ENCODE measurements around the gene FARP1.

The FARP1 gene

GRCh38 chr13:98222081-98222554 lies 79.2 kb downstream of the FARP1 start:
- H3K4me3 ChIP-seq (ENCODE audit: low read depth, low read length): no peak overlapping the region
- TF ChIP-seq, protein P1, sequence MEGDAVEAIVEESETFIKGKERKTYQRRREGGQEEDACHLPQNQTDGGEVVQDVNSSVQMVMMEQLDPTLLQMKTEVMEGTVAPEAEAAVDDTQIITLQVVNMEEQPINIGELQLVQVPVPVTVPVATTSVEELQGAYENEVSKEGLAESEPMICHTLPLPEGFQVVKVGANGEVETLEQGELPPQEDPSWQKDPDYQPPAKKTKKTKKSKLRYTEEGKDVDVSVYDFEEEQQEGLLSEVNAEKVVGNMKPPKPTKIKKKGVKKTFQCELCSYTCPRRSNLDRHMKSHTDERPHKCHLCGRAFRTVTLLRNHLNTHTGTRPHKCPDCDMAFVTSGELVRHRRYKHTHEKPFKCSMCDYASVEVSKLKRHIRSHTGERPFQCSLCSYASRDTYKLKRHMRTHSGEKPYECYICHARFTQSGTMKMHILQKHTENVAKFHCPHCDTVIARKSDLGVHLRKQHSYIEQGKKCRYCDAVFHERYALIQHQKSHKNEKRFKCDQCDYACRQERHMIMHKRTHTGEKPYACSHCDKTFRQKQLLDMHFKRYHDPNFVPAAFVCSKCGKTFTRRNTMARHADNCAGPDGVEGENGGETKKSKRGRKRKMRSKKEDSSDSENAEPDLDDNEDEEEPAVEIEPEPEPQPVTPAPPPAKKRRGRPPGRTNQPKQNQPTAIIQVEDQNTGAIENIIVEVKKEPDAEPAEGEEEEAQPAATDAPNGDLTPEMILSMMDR (IDR thresholded peaks at IDR 0.05; ENCODE audit: borderline replicate concordance, insufficient read depth, low read depth, low read length): no peak

DNA sequence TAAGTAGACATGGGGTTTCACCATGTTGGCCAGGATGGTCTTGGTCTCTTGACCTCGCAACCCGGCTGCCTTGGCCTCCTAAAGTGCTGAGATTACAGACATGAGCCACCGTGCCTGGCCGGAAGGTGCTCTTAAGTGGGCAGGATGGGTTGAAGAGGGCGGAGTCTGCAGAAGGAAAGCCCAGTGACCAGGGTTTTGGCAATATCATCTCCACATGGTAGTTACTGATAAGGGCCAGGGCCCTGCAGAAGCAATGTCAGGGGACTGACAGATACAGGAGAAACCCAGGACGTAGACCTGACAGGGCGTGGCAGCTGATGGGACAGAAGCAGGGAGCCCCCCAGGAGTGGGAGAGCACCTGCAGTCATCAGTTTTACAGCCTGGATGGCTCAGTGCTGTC lies 79.9 kb downstream of the FARP1 start:
- TF ChIP-seq, protein P1 (IDR thresholded peaks at IDR 0.05; ENCODE audit: borderline replicate concordance, insufficient read depth, low read depth, low read length): no peak
- H3K4me3 ChIP-seq (ENCODE audit: low read depth, low read length): no peak overlapping the region

DNA sequence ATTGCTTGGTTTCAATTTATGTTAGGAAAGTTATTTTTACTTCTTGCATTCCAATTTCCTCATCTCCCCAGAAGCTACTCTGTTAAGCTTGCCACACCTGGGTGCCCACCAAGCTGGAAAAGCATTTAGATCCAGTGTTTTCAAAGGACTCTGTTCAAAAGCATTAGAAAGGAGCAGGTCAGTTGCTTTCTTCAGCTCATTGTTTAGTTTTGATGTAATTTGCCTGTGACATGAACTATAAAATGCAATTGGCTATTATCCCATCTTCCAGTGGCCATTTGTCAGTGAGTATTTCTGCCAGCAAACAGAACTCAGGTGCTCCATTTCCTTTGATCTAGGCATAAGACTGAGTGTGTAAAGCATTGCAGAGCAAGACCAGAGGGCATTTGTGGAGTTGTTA lies 80.8 kb downstream of the FARP1 start:
- TF ChIP-seq, protein P1 (IDR thresholded peaks at IDR 0.05; ENCODE audit: borderline replicate concordance, insufficient read depth, low read depth, low read length): no peak
- H3K4me3 ChIP-seq (ENCODE audit: low read depth, low read length): no peak overlapping the region

- TF ChIP-seq, protein P1 (IDR thresholded peaks at IDR 0.05; ENCODE audit: borderline replicate concordance, insufficient read depth, low read depth, low read length): no peak
- no peak overlapping the region for H3K4me3 ChIP-seq (ENCODE audit: low read depth, low read length)
Measured at GRCh38 chr13:98224557-98224956, 81.7 kb downstream of the FARP1 start.

GRCh38 chr13:98225036-98225940 lies 82.4 kb downstream of the FARP1 start:
- TF ChIP-seq, protein P1 (IDR thresholded peaks at IDR 0.05; ENCODE audit: borderline replicate concordance, insufficient read depth, low read depth, low read length): no peak
- H3K4me3 ChIP-seq (ENCODE audit: low read depth, low read length): no peak overlapping the region

DNA sequence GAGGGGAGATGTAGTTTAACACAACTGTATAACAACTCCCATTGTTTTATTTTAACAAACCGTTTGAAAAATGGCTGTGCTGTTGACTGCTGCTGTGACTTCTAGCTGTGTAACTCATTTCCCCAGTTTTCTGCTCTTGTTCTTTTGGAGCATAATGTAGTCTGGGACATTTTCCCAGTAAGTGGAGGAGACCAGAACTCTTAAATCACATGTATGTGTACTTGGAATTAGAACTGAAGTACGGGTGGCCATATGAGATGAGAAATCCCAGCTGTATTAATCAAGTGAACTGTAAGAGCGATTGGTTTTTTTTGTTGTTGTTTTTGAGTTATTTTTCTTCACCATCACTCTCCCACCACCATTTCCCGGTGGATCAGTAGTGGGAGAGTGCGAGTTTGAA lies 83.6 kb downstream of the FARP1 start:
- TF ChIP-seq, protein P1 (IDR thresholded peaks at IDR 0.05; ENCODE audit: borderline replicate concordance, insufficient read depth, low read depth, low read length): no peak
- no peak overlapping the region for H3K4me3 ChIP-seq (ENCODE audit: low read depth, low read length)

Data from GM12875 (cell line).